Upper lobe of left lung (tissue), 6 donors: ENCODE measurements around the gene TCF7L1. TPM values are rescaled to one million over a fixed set of nuclear protein-coding genes. Genes with fewer than 3 reads are reported as not detected.

Source experiments
- ATAC-seq, 2 donors: fragments of 200-7000 bp; cut with Tn5 transposase; one replicate each; pipeline ENCODE4 v1.9.1; 2022; ENCODE audit warnings: mild to moderate bottlenecking in 2 of 2, moderate library complexity in 2 of 2; ENCODE audit not compliant: low FRiP score in 2 of 2
- DNase-seq, 2 donors: peaks; one replicate each; pipeline ENCODE4 v3.0.0-alpha.2; 2019 to 2020
- H3K27ac ChIP-seq, 4 donors: fragments of 200-600 bp; sonication (generic); one replicate each; pipeline ENCODE4 v1.5.1; 2016 to 2019
- H3K27me3 ChIP-seq, 4 donors: fragments of 200-600 bp; sonication (generic); one replicate each; pipeline ENCODE4 v1.5.1; 2017 to 2019
- H3K36me3 ChIP-seq, 4 donors: fragments of 200-600 bp; sonication (generic); one replicate each; pipeline ENCODE4 v1.5.1; 2016 to 2019
- H3K4me1 ChIP-seq, 4 donors: fragments of 200-600 bp; sonication (generic); one replicate each; pipeline ENCODE4 v1.5.1; 2018 to 2019
- H3K4me3 ChIP-seq, 4 donors: fragments of 200-600 bp; sonication (generic); one replicate each; pipeline ENCODE4 v1.5.1; 2017 to 2019; ENCODE audit warnings: mild to moderate bottlenecking in 2 of 4, moderate library complexity in 1 of 4
- H3K9me3 ChIP-seq, 4 donors: fragments of 200-600 bp; sonication (generic); one replicate each; pipeline ENCODE4 v1.5.1; 2018 to 2019
- EP300 ChIP-seq, 4 donors: sonication (generic); formaldehyde crosslinking; IDR thresholded peaks; one replicate each; pipeline ENCODE4 v1.5.1; 2017; ENCODE audit warnings: antibody characterized with exemption in 4 of 4, control low read depth in 2 of 4
- POLR2A ChIP-seq, 4 donors: fragments of 450-650 bp; IDR thresholded peaks; one replicate each; pipeline ENCODE4 v1.5.1; 2016 to 2017; ENCODE audit warnings: antibody characterized with exemption in 4 of 4, mild to moderate bottlenecking in 2 of 4
- POLR2AphosphoS5 ChIP-seq, 2 donors: sonication (generic); formaldehyde crosslinking; IDR thresholded peaks; one replicate each; pipeline ENCODE4 v1.5.1; 2017; ENCODE audit warnings: antibody characterized with exemption in 2 of 2
- WGBS, 2 donors: methylation state at CpG; one replicate each; pipeline ENCODE4 v1.1.5; 2017 to 2018; 5-methylcytosine and 5-hydroxymethylcytosine counted together
- total RNA-seq, 6 donors: library from RNA; depleted of rRNA in 4 of 6; stranded (reverse); fragments of >200 nt in 4 of 6; gene quantifications; one replicate each; pipeline versions ENCODE4 v1.1.0 to v1.2.1, GENCODE V29; 2016 to 2021
- TF ChIP-seq, protein P1 (sequence below), 6 experiments: fragments of 450-650 bp in 4 of 6; fragments of 200-600 bp in 2 of 6; sonication (generic) in 2 of 6; IDR thresholded peaks; one replicate each; pipeline ENCODE4 v1.5.1; 2016 to 2019; ENCODE audit warnings: antibody characterized with exemption in 6 of 6
- donor health status: DM: no; HTN: no; CAD: no; lungs with moderate emphysema.
- donor health status: DM: no; HTN: yes; CAD: no; lungs with severe emphysema.

The TCF7L1 gene
- total RNA-seq, 6 donors from 2014 or later, result 7.3 to 18.4 (median 11.2) TPM

- 93 to 94% methylated on average over 4 of the region's 4 CpGs for WGBS, 2 donors
Observed at GRCh38 chr2:85145116-85145820, 12.1 kb downstream of the TCF7L1 start.

GRCh38 chr2:85148190-85148589, 15.0 kb downstream of the TCF7L1 start:
- TF ChIP-seq POLR2A (IDR thresholded peaks at IDR 0.05) (no peak), POLR2AphosphoS5 (IDR thresholded peaks at IDR 0.05) (no peak), EP300 (IDR thresholded peaks at IDR 0.05) (no peak)
- TF ChIP-seq, protein P1, sequence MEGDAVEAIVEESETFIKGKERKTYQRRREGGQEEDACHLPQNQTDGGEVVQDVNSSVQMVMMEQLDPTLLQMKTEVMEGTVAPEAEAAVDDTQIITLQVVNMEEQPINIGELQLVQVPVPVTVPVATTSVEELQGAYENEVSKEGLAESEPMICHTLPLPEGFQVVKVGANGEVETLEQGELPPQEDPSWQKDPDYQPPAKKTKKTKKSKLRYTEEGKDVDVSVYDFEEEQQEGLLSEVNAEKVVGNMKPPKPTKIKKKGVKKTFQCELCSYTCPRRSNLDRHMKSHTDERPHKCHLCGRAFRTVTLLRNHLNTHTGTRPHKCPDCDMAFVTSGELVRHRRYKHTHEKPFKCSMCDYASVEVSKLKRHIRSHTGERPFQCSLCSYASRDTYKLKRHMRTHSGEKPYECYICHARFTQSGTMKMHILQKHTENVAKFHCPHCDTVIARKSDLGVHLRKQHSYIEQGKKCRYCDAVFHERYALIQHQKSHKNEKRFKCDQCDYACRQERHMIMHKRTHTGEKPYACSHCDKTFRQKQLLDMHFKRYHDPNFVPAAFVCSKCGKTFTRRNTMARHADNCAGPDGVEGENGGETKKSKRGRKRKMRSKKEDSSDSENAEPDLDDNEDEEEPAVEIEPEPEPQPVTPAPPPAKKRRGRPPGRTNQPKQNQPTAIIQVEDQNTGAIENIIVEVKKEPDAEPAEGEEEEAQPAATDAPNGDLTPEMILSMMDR (IDR thresholded peaks at IDR 0.05), result no peak

More at GRCh38 chr2:85145116-85145820, 12.1 kb downstream of the TCF7L1 start:
- TF ChIP-seq, protein P1 (IDR thresholded peaks at IDR 0.05), result no peak
- TF ChIP-seq POLR2A (IDR thresholded peaks at IDR 0.05) (no peak), POLR2AphosphoS5 (IDR thresholded peaks at IDR 0.05) (no peak), EP300 (IDR thresholded peaks at IDR 0.05) (no peak)
- ATAC-seq (no peak), DNase-seq (no peak)
- peaks cover 0 to 12% (median 7%) of the 10 kb centered on the region in 4 donors for H3K4me1 ChIP-seq
- H3K27ac ChIP-seq, result no peak overlapping the region
- peaks cover 0 to 5% (median 0%) of the 10 kb centered on the region in 4 donors for H3K36me3 ChIP-seq
- H3K27me3 ChIP-seq, result no peaks in the 10 kb centered on the region
- H3K4me3 ChIP-seq, result no peak overlapping the region
- no peaks in the 10 kb centered on the region for H3K9me3 ChIP-seq

GRCh38 chr2:85151026-85151425, 17.8 kb downstream of the TCF7L1 start:
- no peak for TF ChIP-seq POLR2A (IDR thresholded peaks at IDR 0.05)
- TF ChIP-seq EP300 (IDR thresholded peaks at IDR 0.05), result no peak
- TF ChIP-seq POLR2AphosphoS5 (IDR thresholded peaks at IDR 0.05), result no peak
- TF ChIP-seq, protein P1 (IDR thresholded peaks at IDR 0.05), result no peak
- Histone ChIP-seq H3K9me3 (no peaks in the 10 kb centered on the region), H3K4me1 (peaks cover under 1 to 16% (median 10%) of the 10 kb centered on the region in 4 donors), H3K27me3 (no peaks in the 10 kb centered on the region), H3K27ac (no peak overlapping the region), H3K4me3 (no peak overlapping the region), H3K36me3 (no peaks in the 10 kb centered on the region)
- no peak for DNase-seq
- no peak for ATAC-seq
- WGBS, 2 donors, result 61 to 65% methylated on average over 1 of the region's 1 CpG

More at GRCh38 chr2:85148190-85148589, 15.0 kb downstream of the TCF7L1 start:
- Histone ChIP-seq H3K4me3 (no peak overlapping the region), H3K27ac (no peak overlapping the region), H3K36me3 (no peaks in the 10 kb centered on the region), H3K4me1 (peaks cover 0 to 7% (median 5%) of the 10 kb centered on the region in 4 donors), H3K9me3 (no peaks in the 10 kb centered on the region), H3K27me3 (no peaks in the 10 kb centered on the region)
- DNase-seq (no peak), ATAC-seq (no peak)
- WGBS, 2 donors, result 50 to 73% methylated on average over 2 of the region's 2 CpGs

DNA sequence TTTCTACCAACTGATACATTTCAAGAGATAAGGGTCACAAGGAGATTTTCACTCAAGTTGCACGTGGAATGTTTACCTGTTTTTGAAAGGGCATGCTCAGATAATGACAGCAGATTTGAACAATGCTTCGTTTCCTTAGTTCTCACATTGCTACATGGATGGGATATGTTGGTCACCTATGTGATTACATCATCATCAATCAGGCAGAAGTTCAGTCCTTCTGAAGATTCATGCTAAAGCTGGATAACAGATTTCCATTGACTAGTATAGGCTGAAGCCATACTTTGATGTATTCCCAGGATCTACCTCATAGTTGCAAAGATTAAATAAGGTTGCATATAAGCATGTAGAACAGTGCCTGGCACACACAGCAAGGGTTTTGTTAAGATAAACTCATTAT, 19.7 kb downstream of the TCF7L1 start:
- no peak for TF ChIP-seq EP300 (IDR thresholded peaks at IDR 0.05)
- no peak for TF ChIP-seq POLR2A (IDR thresholded peaks at IDR 0.05)
- TF ChIP-seq POLR2AphosphoS5 (IDR thresholded peaks at IDR 0.05), result no peak
- TF ChIP-seq, protein P1 (IDR thresholded peaks at IDR 0.05), result no peak
- DNase-seq (no peak), ATAC-seq (no peak)
- H3K27me3 ChIP-seq, result no peaks in the 10 kb centered on the region
- no peak overlapping the region for H3K27ac ChIP-seq
- H3K4me1 ChIP-seq, result peaks cover 13 to 26% (median 15%) of the 10 kb centered on the region in 4 donors
- no peaks in the 10 kb centered on the region for H3K36me3 ChIP-seq
- 77 to 78% methylated on average over 2 of the region's 2 CpGs for WGBS, 2 donors
- no peak overlapping the region for H3K4me3 ChIP-seq
- no peaks in the 10 kb centered on the region for H3K9me3 ChIP-seq
